ENCODE measurements around the gene CA7.

CA7 gene

DNA sequence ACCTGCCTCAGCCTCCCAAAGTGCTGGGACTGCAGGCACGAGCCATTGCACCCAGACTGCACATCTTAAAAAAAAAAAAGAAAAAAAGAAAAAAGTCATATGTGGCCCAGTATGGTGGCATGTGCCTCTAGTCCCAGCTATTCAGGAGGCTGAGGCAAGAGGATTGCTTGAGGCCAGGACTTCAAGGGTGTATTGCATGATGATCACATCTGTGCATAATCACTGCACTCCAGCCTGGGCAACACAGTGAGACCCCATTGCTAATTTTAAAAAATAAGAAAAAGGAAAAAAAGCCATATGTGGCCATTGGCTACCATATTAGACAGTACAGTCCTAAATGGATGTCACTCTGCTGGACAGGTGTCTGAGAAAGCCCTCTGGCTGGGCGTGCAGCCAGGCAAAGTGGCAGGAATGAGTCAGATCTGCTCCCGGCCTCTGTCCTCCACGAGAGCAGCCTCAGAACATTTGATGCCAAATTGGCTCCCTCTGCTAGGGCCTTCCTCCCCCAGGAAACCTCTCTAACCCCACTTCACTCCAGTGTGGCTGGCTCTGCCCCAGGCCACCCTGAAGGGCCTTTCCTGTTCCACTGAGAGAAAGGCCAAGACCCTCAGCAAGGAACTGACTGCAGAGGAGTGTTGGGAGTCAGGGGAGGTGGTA, 14.7 kb downstream of the CA7 start:
- DNase-seq = no peak
- H2AFZ ChIP-seq (ENCODE audit: low read depth, low read length) = no peak overlapping the region
- TF ChIP-seq EZH2 (IDR thresholded peaks at IDR 0.05; ENCODE audit: borderline replicate concordance, low read depth, low read length, severe bottlenecking) = no peak
- TF ChIP-seq, protein P1, sequence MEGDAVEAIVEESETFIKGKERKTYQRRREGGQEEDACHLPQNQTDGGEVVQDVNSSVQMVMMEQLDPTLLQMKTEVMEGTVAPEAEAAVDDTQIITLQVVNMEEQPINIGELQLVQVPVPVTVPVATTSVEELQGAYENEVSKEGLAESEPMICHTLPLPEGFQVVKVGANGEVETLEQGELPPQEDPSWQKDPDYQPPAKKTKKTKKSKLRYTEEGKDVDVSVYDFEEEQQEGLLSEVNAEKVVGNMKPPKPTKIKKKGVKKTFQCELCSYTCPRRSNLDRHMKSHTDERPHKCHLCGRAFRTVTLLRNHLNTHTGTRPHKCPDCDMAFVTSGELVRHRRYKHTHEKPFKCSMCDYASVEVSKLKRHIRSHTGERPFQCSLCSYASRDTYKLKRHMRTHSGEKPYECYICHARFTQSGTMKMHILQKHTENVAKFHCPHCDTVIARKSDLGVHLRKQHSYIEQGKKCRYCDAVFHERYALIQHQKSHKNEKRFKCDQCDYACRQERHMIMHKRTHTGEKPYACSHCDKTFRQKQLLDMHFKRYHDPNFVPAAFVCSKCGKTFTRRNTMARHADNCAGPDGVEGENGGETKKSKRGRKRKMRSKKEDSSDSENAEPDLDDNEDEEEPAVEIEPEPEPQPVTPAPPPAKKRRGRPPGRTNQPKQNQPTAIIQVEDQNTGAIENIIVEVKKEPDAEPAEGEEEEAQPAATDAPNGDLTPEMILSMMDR (IDR thresholded peaks at IDR 0.05; ENCODE audit: borderline replicate concordance, extremely low read depth, low read length, poor library complexity, severe bottlenecking) = no peak
- no peaks in the 10 kb centered on the region for H3K9me3 ChIP-seq (ENCODE audit: insufficient read depth, low read length, severe bottlenecking)
- no peaks in the 10 kb centered on the region for H4K20me1 ChIP-seq (ENCODE audit: insufficient read depth, low read length)
- no peaks in the 10 kb centered on the region for H3K79me2 ChIP-seq (ENCODE audit: insufficient read depth, low read length)
- H3K4me2 ChIP-seq (ENCODE audit: insufficient read depth, low read length) = no peak overlapping the region
- H3K27ac ChIP-seq (ENCODE audit: low read length) = no peak overlapping the region
- ATAC-seq (ENCODE audit: insufficient read depth, low read depth) = no peak
- H3K4me1 ChIP-seq (ENCODE audit: insufficient read depth, low read length) = no peaks in the 10 kb centered on the region
- no peak overlapping the region for H3K9ac ChIP-seq (ENCODE audit: low read depth, low read length)
- no peak overlapping the region for H3K4me3 ChIP-seq (ENCODE audit: low read depth in 1 of 2, low read length in 2 of 2)
- H3K36me3 ChIP-seq (ENCODE audit: insufficient read depth, low read length) = no peaks in the 10 kb centered on the region
- no peaks in the 10 kb centered on the region for H3K27me3 ChIP-seq (ENCODE audit: insufficient read depth, low read length, poor library complexity)

DNA sequence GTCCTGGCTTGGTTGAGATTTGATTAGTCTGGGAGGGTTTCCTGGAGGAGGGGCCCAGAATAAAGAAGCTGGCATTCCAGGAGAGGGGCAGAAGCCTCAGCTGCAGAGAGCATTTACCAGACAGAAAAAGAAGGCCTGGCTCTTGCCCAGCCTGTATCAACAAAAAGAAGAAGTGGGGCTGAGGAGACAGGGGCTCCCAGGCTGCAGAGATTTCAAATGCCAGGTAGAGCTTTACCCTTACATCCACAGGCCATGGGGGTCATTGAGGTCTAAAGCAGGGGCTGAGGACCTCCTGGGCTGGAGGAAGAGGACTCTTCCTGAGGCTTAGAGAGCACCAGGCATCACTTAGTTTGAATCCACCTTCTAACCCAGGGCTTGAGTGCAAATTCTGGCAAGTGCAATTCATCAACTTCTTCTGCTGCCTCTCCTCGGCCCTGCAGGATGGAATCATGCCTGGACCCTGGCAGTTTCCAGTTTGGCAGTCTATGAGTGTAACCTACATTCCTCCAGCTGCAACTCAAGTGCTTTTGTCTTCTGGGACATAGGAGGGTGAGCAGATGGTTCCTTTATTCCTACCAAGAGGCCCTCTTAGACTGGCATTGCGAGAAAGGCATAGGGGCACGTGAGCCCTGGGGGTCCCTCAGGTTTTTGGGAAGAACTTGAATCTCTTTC, 15.3 kb downstream of the CA7 start:
- no peak for DNase-seq

DNA sequence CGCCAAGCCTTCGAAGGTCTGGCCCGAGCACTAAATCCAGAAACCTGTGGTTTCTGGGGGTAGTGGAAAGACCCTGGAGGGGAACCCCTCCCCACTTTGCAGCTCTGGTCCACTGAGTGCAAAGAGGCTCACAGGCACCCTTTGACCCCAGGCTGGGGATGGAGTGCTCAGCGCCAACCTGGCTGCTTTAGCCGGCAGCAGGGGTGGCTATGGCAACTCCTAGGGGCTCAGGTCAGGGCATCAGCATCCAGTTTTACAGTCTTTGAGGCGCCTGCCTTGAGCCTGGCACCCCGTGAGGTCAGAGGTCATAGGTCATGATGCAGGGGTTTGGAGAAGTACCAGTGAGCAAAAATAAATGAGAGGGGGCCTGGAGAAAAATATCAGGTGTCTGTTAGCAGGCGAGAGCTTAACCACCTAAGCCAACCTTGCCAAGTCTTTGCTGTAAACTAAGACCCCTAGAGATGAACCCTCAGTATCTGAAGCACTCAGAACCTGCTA, 17.9 kb downstream of the CA7 start:
- Histone ChIP-seq H3K36me3 (ENCODE audit: insufficient read depth, low read length) (no peaks in the 10 kb centered on the region), H4K20me1 (ENCODE audit: insufficient read depth, low read length) (no peaks in the 10 kb centered on the region), H3K27me3 (ENCODE audit: insufficient read depth, low read length, poor library complexity) (no peaks in the 10 kb centered on the region), H3K9ac (ENCODE audit: low read depth, low read length) (no peak overlapping the region), H3K27ac (ENCODE audit: low read length) (no peak overlapping the region), H3K4me3 (ENCODE audit: low read depth in 1 of 2, low read length in 2 of 2) (no peak overlapping the region), H3K4me1 (ENCODE audit: insufficient read depth, low read length) (no peaks in the 10 kb centered on the region), H3K79me2 (ENCODE audit: insufficient read depth, low read length) (no peaks in the 10 kb centered on the region), H3K4me2 (ENCODE audit: insufficient read depth, low read length) (no peak overlapping the region), H2AFZ (ENCODE audit: low read depth, low read length) (no peak overlapping the region), H3K9me3 (ENCODE audit: insufficient read depth, low read length, severe bottlenecking) (no peaks in the 10 kb centered on the region)
- DNase-seq = no peak
- no peak for ATAC-seq (ENCODE audit: insufficient read depth, low read depth)
- TF ChIP-seq EZH2 (IDR thresholded peaks at IDR 0.05; ENCODE audit: borderline replicate concordance, low read depth, low read length, severe bottlenecking) = no peak
- TF ChIP-seq, protein P1 (IDR thresholded peaks at IDR 0.05; ENCODE audit: borderline replicate concordance, extremely low read depth, low read length, poor library complexity, severe bottlenecking) = no peak

More for the DNA sequence above, 15.3 kb downstream of the CA7 start:
- H2AFZ ChIP-seq (ENCODE audit: low read depth, low read length) = no peak overlapping the region
- TF ChIP-seq EZH2 (IDR thresholded peaks at IDR 0.05; ENCODE audit: borderline replicate concordance, low read depth, low read length, severe bottlenecking) = no peak
- TF ChIP-seq, protein P1 (IDR thresholded peaks at IDR 0.05; ENCODE audit: borderline replicate concordance, extremely low read depth, low read length, poor library complexity, severe bottlenecking) = no peak
- no peak overlapping the region for H3K9ac ChIP-seq (ENCODE audit: low read depth, low read length)
- H3K4me3 ChIP-seq (ENCODE audit: low read depth in 1 of 2, low read length in 2 of 2) = no peak overlapping the region
- no peak for ATAC-seq (ENCODE audit: insufficient read depth, low read depth)
- no peaks in the 10 kb centered on the region for H3K27me3 ChIP-seq (ENCODE audit: insufficient read depth, low read length, poor library complexity)
- no peaks in the 10 kb centered on the region for H3K36me3 ChIP-seq (ENCODE audit: insufficient read depth, low read length)
- no peaks in the 10 kb centered on the region for H3K9me3 ChIP-seq (ENCODE audit: insufficient read depth, low read length, severe bottlenecking)
- H4K20me1 ChIP-seq (ENCODE audit: insufficient read depth, low read length) = no peaks in the 10 kb centered on the region
- H3K79me2 ChIP-seq (ENCODE audit: insufficient read depth, low read length) = no peaks in the 10 kb centered on the region
- H3K27ac ChIP-seq (ENCODE audit: low read length) = no peak overlapping the region
- no peaks in the 10 kb centered on the region for H3K4me1 ChIP-seq (ENCODE audit: insufficient read depth, low read length)
- H3K4me2 ChIP-seq (ENCODE audit: insufficient read depth, low read length) = no peak overlapping the region

Measured in DND-41 (cell line).